HCT116 (cell line): ENCODE measurements around the gene SH3TC1. TPM values are rescaled to one million over a fixed set of nuclear protein-coding genes. Genes with fewer than 3 reads are reported as not detected.

Source experiments
- ATAC-seq: fragments of 200-7000 bp; cut with Tn5 transposase; 2 replicates; pipeline ENCODE4 v1.9.1; 2020; ENCODE audit warnings: mild to moderate bottlenecking, moderate library complexity
- BruUV-seq: library from RNA; stranded (reverse); fragments of 400-500 nt; replicated peaks from 2 replicates; lab custom pipeline; 2021; lab: Mats Ljungman, UMichigan
- CTCF ChIA-PET: fragments of 300-600 bp; sonication (Branson Sonifier 250); formaldehyde crosslinking; loops from one replicate; lab custom pipeline; 2021; ENCODE audit warnings: antibody characterized with exemption; lab: Charles Lee
- POLR2A ChIA-PET: fragments of 300-600, 350-600 bp; sonication (Branson Sonifier 250); formaldehyde crosslinking; loops from one replicate; lab custom pipeline; 2021; ENCODE audit warnings: antibody characterized with exemption; lab: Charles Lee
- RAD21 ChIA-PET, 2 experiments: fragments of 300-600 bp; sonication (Branson Sonifier 250); formaldehyde crosslinking; loops; one replicate each; lab custom pipeline; 2023; ENCODE audit warnings: low total read pairs in 2 of 2; ENCODE audit not compliant: uncharacterized antibody in 2 of 2, unreplicated experiment in 2 of 2, low non-redundant PET in 1 of 2; lab: Charles Lee
- DNase-seq: peaks from one replicate; pipeline ENCODE4 v3.0.0-alpha.2; 2010; ENCODE audit warnings: low read depth, low spot score
- H2AFZ ChIP-seq: fragments of 200-600 bp; shearing (Covaris generic), sonication (generic); 2 replicates; pipeline ENCODE4 v1.6.1; 2017; ENCODE audit warnings: low read depth, mixed run types, mixed read lengths, antibody characterized with exemption, low read length; ENCODE audit not compliant: poor library complexity, severe bottlenecking
- H3K27ac ChIP-seq: 2 replicates; pipeline ENCODE4 v1.5.1; 2012; ENCODE audit warnings: low read depth, low read length
- H3K27me3 ChIP-seq: fragments of 200-600 bp; sonication (generic); 2 replicates; pipeline ENCODE4 v1.6.1; 2016; ENCODE audit warnings: mixed run types, low read length, mixed read lengths; ENCODE audit not compliant: insufficient read depth
- H3K36me3 ChIP-seq, 2 experiments: fragments of 200-500 bp in 1 of 2; fragments of 200-600 bp in 1 of 2; sonication (Bioruptor generic) in 1 of 2; sonication (generic) in 1 of 2; 2 replicates each; pipeline versions ENCODE4 v1.5.1 to v1.6.1; 2014 to 2016; ENCODE audit warnings: low read length in 2 of 2, inconsistent platforms in 1 of 2, mixed read lengths in 1 of 2, mixed run types in 1 of 2; ENCODE audit not compliant: insufficient read depth in 2 of 2, control insufficient read depth in 1 of 2
- H3K4me1 ChIP-seq, 2 experiments: fragments of 200-600 bp in 1 of 2; sonication (generic) in 1 of 2; 2 replicates each; pipeline versions ENCODE4 v1.5.1 to v1.6.1; 2012 to 2017; ENCODE audit warnings: low read length in 2 of 2, inconsistent platforms in 1 of 2, mild to moderate bottlenecking in 1 of 2, mixed read lengths in 1 of 2, mixed run types in 1 of 2, moderate library complexity in 1 of 2; ENCODE audit not compliant: insufficient read depth in 2 of 2, control insufficient read depth in 1 of 2
- H3K4me2 ChIP-seq: fragments of 200-600 bp; sonication (generic); 2 replicates; pipeline ENCODE4 v1.6.1; 2017; ENCODE audit warnings: mixed run types, low read length, mixed read lengths
- H3K4me3 ChIP-seq, 2 experiments: fragments of 200-600 bp in 1 of 2; sonication (generic) in 1 of 2; replicated peaks in 1 of 2; 2 replicates each; pipeline ENCODE4 v1.5.1; 2011 to 2016; ENCODE audit warnings: low read length in 2 of 2, control low read depth in 1 of 2, low read depth in 1 of 2, mild to moderate bottlenecking in 1 of 2, mixed read lengths in 1 of 2, mixed run types in 1 of 2
- H3K79me2 ChIP-seq: fragments of 200-600 bp; sonication (generic); 2 replicates; pipeline ENCODE4 v1.6.1; 2017; ENCODE audit warnings: mild to moderate bottlenecking, mixed run types, low read length, moderate library complexity, mixed read lengths; ENCODE audit not compliant: insufficient read depth
- H3K9ac ChIP-seq: fragments of 200-600 bp; sonication (generic); 2 replicates; pipeline ENCODE4 v1.6.1; 2016; ENCODE audit warnings: low read length, mixed read lengths
- H3K9me2 ChIP-seq: fragments of 200-600 bp; sonication (generic), shearing (Covaris generic); 2 replicates; pipeline ENCODE4 v1.6.1; 2017; ENCODE audit warnings: mixed run types, mild to moderate bottlenecking, moderate library complexity; ENCODE audit not compliant: insufficient read depth
- H3K9me3 ChIP-seq, 2 experiments: fragments of 200-500 bp in 1 of 2; fragments of 200-600 bp in 1 of 2; sonication (Bioruptor generic) in 1 of 2; sonication (generic) in 1 of 2; 2 replicates each; pipeline ENCODE4 v1.6.1; 2014 to 2017; ENCODE audit warnings: low read length in 2 of 2, mixed read lengths in 2 of 2, inconsistent platforms in 1 of 2, low read depth in 1 of 2, mild to moderate bottlenecking in 1 of 2, mixed run types in 1 of 2, moderate library complexity in 1 of 2; ENCODE audit not compliant: control insufficient read depth in 1 of 2, insufficient read depth in 1 of 2
- H4K20me1 ChIP-seq: fragments of 200-600 bp; sonication (generic), shearing (Covaris generic); 2 replicates; pipeline ENCODE4 v1.6.1; 2017; ENCODE audit warnings: mixed run types, mild to moderate bottlenecking, moderate library complexity; ENCODE audit not compliant: insufficient read depth
- CEBPB ChIP-seq: IDR thresholded peaks from 2 replicates; pipeline ENCODE4 v1.6.1; 2012; ENCODE audit warnings: low read depth
- EGR1 ChIP-seq: IDR thresholded peaks from 2 replicates; pipeline ENCODE4 v1.6.1; 2012; ENCODE audit warnings: low read depth
- ELF1 ChIP-seq: IDR thresholded peaks from 2 replicates; pipeline ENCODE4 v1.6.1; 2012; ENCODE audit warnings: low read depth, borderline replicate concordance
- FOSL1 ChIP-seq: IDR thresholded peaks from 2 replicates; pipeline ENCODE4 v1.6.1; 2012; ENCODE audit warnings: low read depth
- POLR2A ChIP-seq: IDR thresholded peaks from 2 replicates; pipeline ENCODE4 v1.7.0; 2011; ENCODE audit warnings: borderline replicate concordance; ENCODE audit not compliant: insufficient read depth, insufficient read length; ENCODE audit errors: extremely low read depth
- RAD21 ChIP-seq: IDR thresholded peaks from 2 replicates; pipeline ENCODE4 v1.6.1; 2012; ENCODE audit warnings: low read depth, mild to moderate bottlenecking
- SP1 ChIP-seq: IDR thresholded peaks from 2 replicates; pipeline ENCODE4 v1.6.1; 2012; ENCODE audit warnings: low read depth
- SRF ChIP-seq: IDR thresholded peaks from 2 replicates; pipeline ENCODE4 v1.6.1; 2012; ENCODE audit warnings: low read depth
- TCF7L2 ChIP-seq: IDR thresholded peaks from 2 replicates; pipeline ENCODE4 v1.7.0; 2011; ENCODE audit warnings: borderline replicate concordance, inconsistent platforms; ENCODE audit not compliant: insufficient read depth, insufficient read length; ENCODE audit errors: extremely low read depth
- YY1 ChIP-seq: IDR thresholded peaks from 2 replicates; pipeline ENCODE4 v1.6.1; 2011; ENCODE audit warnings: low read length, low read depth, moderate library complexity, mild to moderate bottlenecking; ENCODE audit not compliant: insufficient replicate concordance; ENCODE audit errors: extremely low read depth
- ZFX ChIP-seq: fragments of 450-650 bp; IDR thresholded peaks from 2 replicates; pipeline ENCODE4 v1.6.1; 2017
- intact Hi-C: fragments of 100-400 bp; cut with micrococcal nuclease; formaldehyde crosslinking; loops from 2 replicates; pipeline ENCODE4 v1.10.0; 2022
- total RNA-seq: library from RNA; stranded (reverse); gene quantifications from one replicate; pipeline ENCODE4 v1.2.1, GENCODE V29; 2021; ENCODE audit not compliant: unreplicated experiment

The SH3TC1 gene
- total RNA-seq, 1 experiment from 2014 or later = 12.5 TPM

- Histone ChIP-seq H3K4me1 (no peaks in the 10 kb centered on the region), H3K4me2 (no peak overlapping the region), H3K4me3 (no peak overlapping the region)
- TF ChIP-seq SRF (no peak), FOSL1 (no peak), ZFX (no peak)
- TF ChIP-seq, all 23 proteins: peak for 0
- intact Hi-C loops = no loop called here
- Histone ChIP-seq H4K20me1 (no peaks in the 10 kb centered on the region), H3K9me3 (no peaks in the 10 kb centered on the region), H3K79me2 (no peaks in the 10 kb centered on the region), H3K27ac (no peak overlapping the region), H3K9me2 (no peaks in the 10 kb centered on the region), H3K9ac (no peak overlapping the region), H2AFZ (no peak overlapping the region), H3K27me3 (no peaks in the 10 kb centered on the region), H3K36me3 (no peaks in the 10 kb centered on the region)
- ChIA-PET POLR2A (no interaction called here), RAD21 (no interaction called here), CTCF (interaction anchor here (1.2 to 1.4 kb wide), 2 partner anchors 9 to 16 kb away, joined by 4 to 6 read pairs; no protein-coding TSS in a partner anchor)
- ATAC-seq (no peak), DNase-seq (no peak)
- BruUV-seq = no TSS peak
These were observed 58.8 kb downstream of the SH3TC1 start for GRCh38 chr4:8257854-8258253.

GRCh38 chr4:8258552-8259212 is 59.6 kb downstream of the SH3TC1 start:
- H2AFZ ChIP-seq = no peak overlapping the region
- ATAC-seq (no peak), DNase-seq (no peak)
- no peak overlapping the region for H3K4me2 ChIP-seq
- H3K4me1 ChIP-seq = no peaks in the 10 kb centered on the region
- H3K36me3 ChIP-seq = no peaks in the 10 kb centered on the region
- no peaks in the 10 kb centered on the region for H3K27me3 ChIP-seq
- CTCF ChIA-PET = interaction anchor here (1.2 kb wide), 1 partner anchor 16 kb away, joined by 4 read pairs; no protein-coding TSS in a partner anchor
- no peaks in the 10 kb centered on the region for H3K9me2 ChIP-seq
- no TSS peak for BruUV-seq
- H4K20me1 ChIP-seq = no peaks in the 10 kb centered on the region
- TF ChIP-seq POLR2A = no peak
- TF ChIP-seq RAD21 = no peak
- no peak for TF ChIP-seq YY1
- no peak for TF ChIP-seq EGR1
- no peak for TF ChIP-seq ELF1
- TF ChIP-seq TCF7L2 = no peak
- no peak for TF ChIP-seq SP1
- TF ChIP-seq CEBPB = no peak
- no peak for TF ChIP-seq ZFX
- no peaks in the 10 kb centered on the region for H3K79me2 ChIP-seq
- RAD21 ChIA-PET = no interaction called here
- POLR2A ChIA-PET = no interaction called here
- no peak overlapping the region for H3K4me3 ChIP-seq
- intact Hi-C loops = no loop called here
- no peak overlapping the region for H3K27ac ChIP-seq
- H3K9ac ChIP-seq = no peak overlapping the region
- no peaks in the 10 kb centered on the region for H3K9me3 ChIP-seq
